NCI-H82 treated with DMSO at 0.1 percent for 48 hours (cell line): ENCODE data around the gene SNAP29.
"Not testable (repeated sequence)": the region's sequence is repeated elsewhere in the genome, so short reads cannot be mapped to it uniquely, and the experiment has no call there.

Experiments
- DNase-seq: peaks from one replicate; lab custom pipeline; 2025; ENCODE audit not compliant: unreplicated experiment; lab: John Stamatoyannopoulos, UW

Gene SNAP29

GRCh38 chr22:20930435-20930834 is 71.6 kb downstream of the SNAP29 start:
- not testable (repeated sequence) for DNase-seq

- DNase-seq: no peak
Observed at GRCh38 chr22:20931126-20931654, 72.4 kb downstream of the SNAP29 start.

DNA sequence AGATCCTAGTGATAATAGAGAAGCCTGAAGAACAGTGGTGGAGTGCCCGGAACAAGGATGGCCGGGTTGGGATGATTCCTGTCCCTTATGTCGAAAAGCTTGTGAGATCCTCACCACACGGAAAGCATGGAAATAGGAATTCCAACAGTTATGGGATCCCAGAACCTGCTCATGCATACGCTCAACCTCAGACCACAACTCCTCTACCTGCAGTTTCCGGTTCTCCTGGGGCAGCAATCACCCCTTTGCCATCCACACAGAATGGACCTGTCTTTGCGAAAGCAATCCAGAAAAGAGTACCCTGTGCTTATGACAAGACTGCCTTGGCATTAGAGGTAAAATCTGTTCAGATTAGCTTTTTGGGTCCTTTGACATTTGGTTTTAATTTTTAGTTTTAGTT is 75.1 kb downstream of the SNAP29 start:
- DNase-seq: no peak

DNA sequence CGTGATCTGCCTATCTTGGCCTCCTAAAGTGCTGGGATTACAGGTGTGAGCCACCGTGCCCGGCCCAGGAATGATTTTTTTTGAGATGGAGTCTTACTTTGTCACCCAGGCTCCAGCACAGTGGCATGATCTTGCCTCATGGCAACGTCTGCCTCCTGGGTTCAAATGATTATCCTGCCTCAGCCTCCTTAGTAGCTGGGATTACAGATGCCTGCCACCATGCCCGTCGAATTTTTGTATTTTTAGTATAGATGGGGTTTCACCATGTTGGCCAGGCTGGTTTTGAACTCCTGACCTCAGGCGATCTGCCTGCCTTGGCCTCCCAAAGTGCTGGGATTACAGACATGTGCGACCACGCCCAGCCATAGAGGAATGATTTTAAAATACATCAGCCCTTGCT is 76.2 kb downstream of the SNAP29 start:
- DNase-seq: not testable (repeated sequence)

GRCh38 chr22:20935780-20936539 is 77.2 kb downstream of the SNAP29 start:
- DNase-seq: not testable (repeated sequence)

DNA sequence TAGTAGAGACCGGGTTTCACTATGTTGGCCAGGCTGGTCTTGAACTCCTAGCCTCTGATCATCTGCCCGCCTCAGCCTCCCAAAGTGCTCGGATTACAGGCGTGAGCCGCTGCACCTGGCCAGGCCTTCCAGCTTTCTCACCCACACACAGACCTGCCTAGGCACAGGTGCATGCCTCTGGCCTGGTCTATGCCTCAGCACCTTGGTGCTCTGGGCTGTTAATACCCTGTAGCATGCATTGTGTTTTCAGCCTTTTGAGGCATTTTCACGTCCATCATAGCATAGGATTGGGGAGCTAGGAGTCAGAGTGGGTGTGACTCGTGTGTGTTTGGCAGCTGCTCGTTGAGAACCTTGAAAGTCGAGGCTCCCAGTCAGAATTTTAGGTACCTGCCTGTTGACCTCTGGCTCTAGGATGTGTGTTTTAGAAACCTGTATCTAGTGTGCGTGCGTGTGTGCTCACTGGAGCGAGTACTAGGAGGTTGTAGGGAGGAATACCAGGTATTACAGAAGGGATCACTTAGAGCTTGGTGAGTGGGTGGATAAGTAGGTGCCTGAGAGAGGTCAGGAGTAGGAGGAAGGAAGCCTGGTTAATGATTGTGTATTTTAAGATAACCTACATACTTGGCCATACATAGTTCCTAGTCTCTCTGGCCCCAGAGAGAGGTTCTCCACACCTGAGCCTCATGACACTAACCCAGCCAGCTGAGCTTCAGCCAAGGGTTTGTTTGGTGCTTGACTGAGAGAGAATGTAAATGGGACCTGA is 78.4 kb downstream of the SNAP29 start:
- no peak for DNase-seq

DNA sequence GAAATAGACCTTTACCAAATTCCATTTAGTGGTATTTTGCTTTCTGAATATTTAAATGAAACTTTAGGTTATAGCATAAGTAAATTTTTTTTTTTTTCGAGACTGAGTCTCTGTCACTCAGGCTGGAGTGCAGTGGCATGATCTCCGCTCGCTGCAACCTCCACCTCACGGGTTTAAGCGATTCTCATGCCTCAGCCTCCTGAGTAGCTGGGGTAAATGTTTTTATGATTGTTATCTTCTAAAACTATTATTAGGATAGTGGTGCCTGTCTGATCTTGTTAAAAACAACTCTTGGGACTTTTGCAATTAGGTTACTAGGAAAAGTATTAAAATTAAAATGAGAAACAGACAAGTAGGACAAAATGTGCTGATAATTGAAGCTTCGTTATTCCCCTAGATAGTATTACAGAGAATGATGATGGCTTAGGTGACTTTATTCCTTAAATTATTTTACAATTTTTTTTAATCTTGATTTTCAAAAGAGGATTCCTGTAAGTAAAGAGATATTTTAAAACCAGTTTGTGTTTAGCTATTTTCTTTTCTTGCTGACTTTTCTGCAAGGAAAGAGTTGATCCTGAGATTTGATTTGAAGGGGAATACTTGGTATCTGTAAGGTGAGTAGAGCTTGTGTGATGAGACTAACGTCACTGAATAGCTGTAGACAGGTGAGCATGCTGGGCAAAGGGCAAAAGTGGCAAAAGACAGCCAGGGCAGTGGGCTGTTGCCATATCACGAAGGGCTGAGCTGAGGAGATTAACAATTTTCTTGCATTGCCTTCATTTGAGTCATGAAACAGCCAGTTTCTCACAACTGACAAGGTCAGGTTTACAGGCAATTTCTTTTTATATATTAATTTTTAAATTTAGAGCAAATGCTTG is 79.2 kb downstream of the SNAP29 start:
- no peak for DNase-seq

DNA sequence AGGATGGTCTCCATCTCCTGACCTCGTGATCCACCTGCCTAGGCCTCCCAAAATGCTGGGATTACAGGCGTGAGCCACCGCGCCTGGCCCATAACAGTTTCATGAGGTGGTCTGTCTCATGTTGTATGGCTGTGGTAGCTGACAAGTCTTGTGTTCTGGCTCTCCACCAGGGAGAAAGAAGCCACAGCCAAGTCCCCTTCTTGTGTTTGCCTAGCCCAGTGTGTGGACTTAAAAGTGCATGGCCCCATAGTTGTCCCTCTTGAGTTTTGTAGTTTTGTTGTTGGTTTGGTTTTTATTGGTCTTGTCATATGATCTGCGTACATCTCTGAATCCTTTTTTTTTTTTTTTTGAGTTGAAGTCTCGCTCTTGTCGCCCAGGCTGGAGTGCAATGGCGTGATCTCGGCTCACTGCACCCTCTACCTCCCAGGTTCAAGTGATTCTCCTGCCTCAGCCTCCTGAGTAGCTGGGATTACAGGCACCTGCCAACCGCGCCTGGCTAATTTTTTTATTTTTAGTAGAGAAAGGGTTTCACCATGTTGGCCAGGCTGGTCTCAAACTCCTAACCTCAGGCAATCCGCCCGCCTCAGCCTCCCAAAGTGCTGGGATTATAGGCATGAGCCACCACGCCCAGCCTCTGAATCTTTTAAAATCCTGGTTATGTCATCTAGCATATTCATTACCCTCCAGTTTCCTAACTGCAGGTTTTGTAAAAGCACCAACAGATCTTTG is 80.8 kb downstream of the SNAP29 start:
- not testable (repeated sequence) for DNase-seq

DNA sequence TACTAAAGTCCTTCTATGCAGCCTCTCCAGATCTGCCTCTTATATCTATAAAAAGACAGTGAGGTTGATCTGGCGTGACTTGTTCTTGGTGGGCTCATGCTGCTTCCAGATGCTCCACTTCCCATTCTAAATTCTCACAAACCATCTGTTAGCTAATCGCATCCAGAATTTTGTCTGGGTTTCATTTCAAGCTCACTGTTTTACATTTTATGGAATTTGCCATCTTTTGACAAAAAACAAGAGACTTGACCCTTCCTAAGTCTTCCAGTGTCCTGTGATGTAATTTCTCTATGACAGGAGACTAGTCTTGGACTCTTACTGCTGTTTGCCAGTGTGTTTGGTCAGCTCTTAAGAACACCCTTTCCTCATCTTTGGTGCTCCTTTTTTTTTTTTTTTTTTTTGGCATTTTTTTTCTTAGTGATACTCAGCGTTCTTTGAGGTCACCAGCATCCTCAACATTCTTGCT is 81.4 kb downstream of the SNAP29 start:
- DNase-seq: no peak
